Colon (tissue), 2 donors: ENCODE results near the gene SEC22C.
"Not testable (repeated sequence)": the region's sequence is repeated elsewhere in the genome, so short reads cannot be mapped to it uniquely, and the experiment has no call there.

ENCODE experiments used
- FAIRE-seq: peaks from 2 replicates; lab custom pipeline; 2012; peaks lifted over from hg19 to GRCh38; lab: Jason Lieb, UNC
- donor health status: control.
- donor health status: control.

SEC22C gene

GRCh38 chr3:42581709-42582473, at the start of gene SEC22C:
Gene SEC22C, minus strand, starts transcription at chr3:42581967. Its CDS starts 12,921 bp downstream, at chr3:42569046.
- FAIRE-seq, result no peak

GRCh38 chr3:42613462-42613861, 31.7 kb upstream of the SEC22C start:
- FAIRE-seq, result no peak

GRCh38 chr3:42612928-42613327, 31.2 kb upstream of the SEC22C start:
- FAIRE-seq, result no peak

GRCh38 chr3:42612217-42612616, 30.4 kb upstream of the SEC22C start:
- no peak for FAIRE-seq

- no peak for FAIRE-seq
Observed at GRCh38 chr3:42610976-42611375, 29.2 kb upstream of the SEC22C start.

- FAIRE-seq, result no peak
Observed at GRCh38 chr3:42608581-42608980, 26.8 kb upstream of the SEC22C start.

- no peak for FAIRE-seq
Observed at GRCh38 chr3:42605546-42606173, 23.9 kb upstream of the SEC22C start.

- FAIRE-seq, result no peak
Observed at GRCh38 chr3:42602961-42603360, 21.2 kb upstream of the SEC22C start.

GRCh38 chr3:42601896-42602581, 20.3 kb upstream of the SEC22C start:
- FAIRE-seq, result no peak

- no peak for FAIRE-seq
Observed at GRCh38 chr3:42600958-42601675, 19.4 kb upstream of the SEC22C start.

GRCh38 chr3:42600111-42600957, 18.6 kb upstream of the SEC22C start, which contains the start of gene NKTR:
Gene NKTR, plus strand, starts transcription at chr3:42600686. Its CDS starts 321 bp downstream, at chr3:42601007.
- FAIRE-seq, result no peak

- not testable (repeated sequence) for FAIRE-seq
Observed at GRCh38 chr3:42597098-42597497, 15.3 kb upstream of the SEC22C start.

- FAIRE-seq, result no peak
Observed at GRCh38 chr3:42595682-42596081, 13.9 kb upstream of the SEC22C start.

GRCh38 chr3:42593635-42594034, 11.9 kb upstream of the SEC22C start:
- no peak for FAIRE-seq

GRCh38 chr3:42591811-42592210, 10.0 kb upstream of the SEC22C start:
- FAIRE-seq, result no peak

- no peak for FAIRE-seq
Observed at GRCh38 chr3:42590989-42591756, 9.4 kb upstream of the SEC22C start.

- FAIRE-seq, result no peak
Observed at GRCh38 chr3:42589382-42590109, 7.8 kb upstream of the SEC22C start.

GRCh38 chr3:42588625-42589024, 6.9 kb upstream of the SEC22C start:
- no peak for FAIRE-seq

- FAIRE-seq, result no peak
Observed at GRCh38 chr3:42582474-42583070, 805 bp upstream of the SEC22C start.

- FAIRE-seq, result no peak
Observed at GRCh38 chr3:42581400-42581708, 413 bp downstream of the SEC22C start.
